ENCODE results near the gene SMYD3. TPM values are rescaled to one million over a fixed set of nuclear protein-coding genes. Genes with fewer than 3 reads are reported as not detected.

Gene SMYD3
- total and polyA plus RNA-seq, 9 of the 15 experiments (the other 6 are each of a cell fraction or from before 2014, with no cell fraction given), result 128 to 440 (median 197) TPM

DNA sequence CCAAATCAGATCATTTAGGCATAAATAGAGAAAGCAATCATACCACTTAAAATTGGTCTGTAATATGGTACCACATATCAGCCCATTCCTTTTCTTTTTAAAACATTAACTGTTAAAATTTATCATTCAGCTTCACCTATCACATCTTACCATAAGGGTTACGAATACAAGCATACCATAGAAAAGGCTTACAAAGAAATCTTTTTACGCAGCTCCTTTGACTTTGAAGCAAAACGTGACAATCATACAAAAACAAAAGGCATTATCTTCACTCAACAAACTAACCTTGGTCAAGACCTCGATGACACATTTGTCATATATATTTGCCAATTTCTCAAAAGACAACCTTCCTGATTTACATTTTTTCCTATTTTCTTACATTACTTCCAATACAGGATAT lies 169.0 kb downstream of the SMYD3 start (continued):
- TF ChIP-seq EWSR1 (IDR thresholded peaks at IDR 0.05; ENCODE audit: borderline replicate concordance, low read depth, partially characterized antibody) (no peak), BCOR (IDR thresholded peaks at IDR 0.05) (no peak), PHF21A (IDR thresholded peaks at IDR 0.05; ENCODE audit: borderline replicate concordance, low read depth) (no peak), NBN (IDR thresholded peaks at IDR 0.05; ENCODE audit: low read depth) (no peak), CBFA2T3 (IDR thresholded peaks at IDR 0.05) (peak; percentile 84)
- TF ChIP-seq, protein P1, sequence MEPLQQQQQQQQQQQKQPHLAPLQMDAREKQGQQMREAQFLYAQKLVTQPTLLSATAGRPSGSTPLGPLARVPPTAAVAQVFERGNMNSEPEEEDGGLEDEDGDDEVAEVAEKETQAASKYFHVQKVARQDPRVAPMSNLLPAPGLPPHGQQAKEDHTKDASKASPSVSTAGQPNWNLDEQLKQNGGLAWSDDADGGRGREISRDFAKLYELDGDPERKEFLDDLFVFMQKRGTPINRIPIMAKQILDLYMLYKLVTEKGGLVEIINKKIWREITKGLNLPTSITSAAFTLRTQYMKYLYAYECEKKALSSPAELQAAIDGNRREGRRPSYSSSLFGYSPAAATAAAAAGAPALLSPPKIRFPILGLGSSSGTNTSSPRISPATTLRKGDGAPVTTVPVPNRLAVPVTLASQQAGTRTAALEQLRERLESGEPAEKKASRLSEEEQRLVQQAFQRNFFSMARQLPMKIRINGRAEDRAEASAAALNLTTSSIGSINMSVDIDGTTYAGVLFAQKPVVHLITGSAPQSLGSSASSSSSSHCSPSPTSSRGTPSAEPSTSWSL (CRISPR knock-in tag; IDR thresholded peaks at IDR 0.05; ENCODE audit: borderline replicate concordance), result no peak
- TF ChIP-seq, protein P2, sequence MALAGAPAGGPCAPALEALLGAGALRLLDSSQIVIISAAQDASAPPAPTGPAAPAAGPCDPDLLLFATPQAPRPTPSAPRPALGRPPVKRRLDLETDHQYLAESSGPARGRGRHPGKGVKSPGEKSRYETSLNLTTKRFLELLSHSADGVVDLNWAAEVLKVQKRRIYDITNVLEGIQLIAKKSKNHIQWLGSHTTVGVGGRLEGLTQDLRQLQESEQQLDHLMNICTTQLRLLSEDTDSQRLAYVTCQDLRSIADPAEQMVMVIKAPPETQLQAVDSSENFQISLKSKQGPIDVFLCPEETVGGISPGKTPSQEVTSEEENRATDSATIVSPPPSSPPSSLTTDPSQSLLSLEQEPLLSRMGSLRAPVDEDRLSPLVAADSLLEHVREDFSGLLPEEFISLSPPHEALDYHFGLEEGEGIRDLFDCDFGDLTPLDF (CRISPR knock-in tag; IDR thresholded peaks at IDR 0.05), result no peak
- TF ChIP-seq, protein P3, sequence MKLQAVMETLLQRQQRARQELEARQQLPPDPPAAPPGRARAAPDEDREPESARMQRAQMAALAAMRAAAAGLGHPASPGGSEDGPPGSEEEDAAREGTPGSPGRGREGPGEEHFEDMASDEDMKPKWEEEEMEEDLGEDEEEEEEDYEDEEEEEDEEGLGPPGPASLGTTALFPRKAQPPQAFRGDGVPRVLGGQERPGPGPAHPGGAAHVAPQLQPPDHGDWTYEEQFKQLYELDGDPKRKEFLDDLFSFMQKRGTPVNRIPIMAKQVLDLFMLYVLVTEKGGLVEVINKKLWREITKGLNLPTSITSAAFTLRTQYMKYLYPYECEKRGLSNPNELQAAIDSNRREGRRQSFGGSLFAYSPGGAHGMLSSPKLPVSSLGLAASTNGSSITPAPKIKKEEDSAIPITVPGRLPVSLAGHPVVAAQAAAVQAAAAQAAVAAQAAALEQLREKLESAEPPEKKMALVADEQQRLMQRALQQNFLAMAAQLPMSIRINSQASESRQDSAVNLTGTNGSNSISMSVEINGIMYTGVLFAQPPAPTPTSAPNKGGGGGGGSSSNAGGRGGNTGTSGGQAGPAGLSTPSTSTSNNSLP (IDR thresholded peaks at IDR 0.05; ENCODE audit: borderline replicate concordance, low read depth, low read length), result no peak
- TF ChIP-seq, protein P4, sequence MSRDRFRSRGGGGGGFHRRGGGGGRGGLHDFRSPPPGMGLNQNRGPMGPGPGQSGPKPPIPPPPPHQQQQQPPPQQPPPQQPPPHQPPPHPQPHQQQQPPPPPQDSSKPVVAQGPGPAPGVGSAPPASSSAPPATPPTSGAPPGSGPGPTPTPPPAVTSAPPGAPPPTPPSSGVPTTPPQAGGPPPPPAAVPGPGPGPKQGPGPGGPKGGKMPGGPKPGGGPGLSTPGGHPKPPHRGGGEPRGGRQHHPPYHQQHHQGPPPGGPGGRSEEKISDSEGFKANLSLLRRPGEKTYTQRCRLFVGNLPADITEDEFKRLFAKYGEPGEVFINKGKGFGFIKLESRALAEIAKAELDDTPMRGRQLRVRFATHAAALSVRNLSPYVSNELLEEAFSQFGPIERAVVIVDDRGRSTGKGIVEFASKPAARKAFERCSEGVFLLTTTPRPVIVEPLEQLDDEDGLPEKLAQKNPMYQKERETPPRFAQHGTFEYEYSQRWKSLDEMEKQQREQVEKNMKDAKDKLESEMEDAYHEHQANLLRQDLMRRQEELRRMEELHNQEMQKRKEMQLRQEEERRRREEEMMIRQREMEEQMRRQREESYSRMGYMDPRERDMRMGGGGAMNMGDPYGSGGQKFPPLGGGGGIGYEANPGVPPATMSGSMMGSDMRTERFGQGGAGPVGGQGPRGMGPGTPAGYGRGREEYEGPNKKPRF (IDR thresholded peaks at IDR 0.05; ENCODE audit: low read depth, low read length), result no peak
- TF ChIP-seq, protein P5, sequence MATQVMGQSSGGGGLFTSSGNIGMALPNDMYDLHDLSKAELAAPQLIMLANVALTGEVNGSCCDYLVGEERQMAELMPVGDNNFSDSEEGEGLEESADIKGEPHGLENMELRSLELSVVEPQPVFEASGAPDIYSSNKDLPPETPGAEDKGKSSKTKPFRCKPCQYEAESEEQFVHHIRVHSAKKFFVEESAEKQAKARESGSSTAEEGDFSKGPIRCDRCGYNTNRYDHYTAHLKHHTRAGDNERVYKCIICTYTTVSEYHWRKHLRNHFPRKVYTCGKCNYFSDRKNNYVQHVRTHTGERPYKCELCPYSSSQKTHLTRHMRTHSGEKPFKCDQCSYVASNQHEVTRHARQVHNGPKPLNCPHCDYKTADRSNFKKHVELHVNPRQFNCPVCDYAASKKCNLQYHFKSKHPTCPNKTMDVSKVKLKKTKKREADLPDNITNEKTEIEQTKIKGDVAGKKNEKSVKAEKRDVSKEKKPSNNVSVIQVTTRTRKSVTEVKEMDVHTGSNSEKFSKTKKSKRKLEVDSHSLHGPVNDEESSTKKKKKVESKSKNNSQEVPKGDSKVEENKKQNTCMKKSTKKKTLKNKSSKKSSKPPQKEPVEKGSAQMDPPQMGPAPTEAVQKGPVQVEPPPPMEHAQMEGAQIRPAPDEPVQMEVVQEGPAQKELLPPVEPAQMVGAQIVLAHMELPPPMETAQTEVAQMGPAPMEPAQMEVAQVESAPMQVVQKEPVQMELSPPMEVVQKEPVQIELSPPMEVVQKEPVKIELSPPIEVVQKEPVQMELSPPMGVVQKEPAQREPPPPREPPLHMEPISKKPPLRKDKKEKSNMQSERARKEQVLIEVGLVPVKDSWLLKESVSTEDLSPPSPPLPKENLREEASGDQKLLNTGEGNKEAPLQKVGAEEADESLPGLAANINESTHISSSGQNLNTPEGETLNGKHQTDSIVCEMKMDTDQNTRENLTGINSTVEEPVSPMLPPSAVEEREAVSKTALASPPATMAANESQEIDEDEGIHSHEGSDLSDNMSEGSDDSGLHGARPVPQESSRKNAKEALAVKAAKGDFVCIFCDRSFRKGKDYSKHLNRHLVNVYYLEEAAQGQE (IDR thresholded peaks at IDR 0.05; ENCODE audit: borderline replicate concordance), result no peak
- TF ChIP-seq, protein P5 (CRISPR knock-in tag; IDR thresholded peaks at IDR 0.05; ENCODE audit: low read depth), result no peak

Data from K562 (cell line).